AG09319 (cell line): Measurements from ENCODE around the gene PALLD.

Experiments used
- DNase-seq: peaks from one replicate; pipeline ENCODE4 v3.0.0-alpha.2; 2010; ENCODE audit warnings: low read depth; ENCODE audit errors: extremely low read depth
- TF ChIP-seq, protein P1 (sequence below): IDR thresholded peaks from 2 replicates; pipeline ENCODE4 v1.5.1; 2011; ENCODE audit warnings: low read depth, mild to moderate bottlenecking, inconsistent platforms, low read length, moderate library complexity

PALLD gene

DNA sequence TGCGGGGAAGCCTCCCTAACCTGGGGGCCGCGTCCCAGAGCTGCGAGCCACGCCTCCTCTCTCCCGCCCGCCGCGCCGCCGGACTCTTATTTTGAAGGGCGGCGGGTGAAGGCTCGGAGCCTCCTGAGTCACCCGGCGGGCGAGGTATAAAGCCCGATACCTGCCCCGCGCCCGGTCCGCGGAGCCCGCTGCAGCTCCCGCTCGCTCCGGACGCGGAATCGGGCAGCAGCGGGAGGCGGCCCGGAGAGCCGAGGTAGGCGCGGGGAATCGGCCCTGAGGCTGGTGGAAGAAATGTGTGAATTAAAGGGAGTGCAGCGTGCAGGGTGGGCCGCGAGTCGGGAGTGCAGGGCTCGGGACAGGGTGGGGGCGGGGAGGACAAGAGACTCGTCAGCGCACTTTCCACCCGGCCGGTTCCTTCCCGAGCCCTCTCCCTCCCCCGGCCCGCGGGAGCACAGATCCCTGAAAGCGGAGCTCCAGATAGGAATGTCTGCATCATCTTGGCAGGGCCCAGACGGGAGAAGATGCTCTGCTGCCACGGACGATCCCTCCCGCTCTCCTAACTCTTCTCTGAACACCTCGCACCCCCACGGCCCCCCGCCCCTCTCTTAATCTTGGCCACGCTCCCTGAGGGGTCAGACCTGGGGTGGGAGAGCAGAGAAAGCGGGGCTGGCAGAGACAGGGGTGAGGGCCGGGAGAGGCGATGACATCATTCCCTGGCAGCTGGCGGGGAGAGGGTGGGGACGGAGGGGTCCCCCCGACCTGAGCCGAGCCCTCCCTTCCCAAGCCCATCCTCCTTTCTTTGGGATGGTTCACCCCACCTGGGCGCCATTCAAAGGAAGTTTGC lies 335.3 kb downstream of the PALLD start:
- no peak for DNase-seq
- TF ChIP-seq, protein P1, sequence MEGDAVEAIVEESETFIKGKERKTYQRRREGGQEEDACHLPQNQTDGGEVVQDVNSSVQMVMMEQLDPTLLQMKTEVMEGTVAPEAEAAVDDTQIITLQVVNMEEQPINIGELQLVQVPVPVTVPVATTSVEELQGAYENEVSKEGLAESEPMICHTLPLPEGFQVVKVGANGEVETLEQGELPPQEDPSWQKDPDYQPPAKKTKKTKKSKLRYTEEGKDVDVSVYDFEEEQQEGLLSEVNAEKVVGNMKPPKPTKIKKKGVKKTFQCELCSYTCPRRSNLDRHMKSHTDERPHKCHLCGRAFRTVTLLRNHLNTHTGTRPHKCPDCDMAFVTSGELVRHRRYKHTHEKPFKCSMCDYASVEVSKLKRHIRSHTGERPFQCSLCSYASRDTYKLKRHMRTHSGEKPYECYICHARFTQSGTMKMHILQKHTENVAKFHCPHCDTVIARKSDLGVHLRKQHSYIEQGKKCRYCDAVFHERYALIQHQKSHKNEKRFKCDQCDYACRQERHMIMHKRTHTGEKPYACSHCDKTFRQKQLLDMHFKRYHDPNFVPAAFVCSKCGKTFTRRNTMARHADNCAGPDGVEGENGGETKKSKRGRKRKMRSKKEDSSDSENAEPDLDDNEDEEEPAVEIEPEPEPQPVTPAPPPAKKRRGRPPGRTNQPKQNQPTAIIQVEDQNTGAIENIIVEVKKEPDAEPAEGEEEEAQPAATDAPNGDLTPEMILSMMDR, result no peak

DNA sequence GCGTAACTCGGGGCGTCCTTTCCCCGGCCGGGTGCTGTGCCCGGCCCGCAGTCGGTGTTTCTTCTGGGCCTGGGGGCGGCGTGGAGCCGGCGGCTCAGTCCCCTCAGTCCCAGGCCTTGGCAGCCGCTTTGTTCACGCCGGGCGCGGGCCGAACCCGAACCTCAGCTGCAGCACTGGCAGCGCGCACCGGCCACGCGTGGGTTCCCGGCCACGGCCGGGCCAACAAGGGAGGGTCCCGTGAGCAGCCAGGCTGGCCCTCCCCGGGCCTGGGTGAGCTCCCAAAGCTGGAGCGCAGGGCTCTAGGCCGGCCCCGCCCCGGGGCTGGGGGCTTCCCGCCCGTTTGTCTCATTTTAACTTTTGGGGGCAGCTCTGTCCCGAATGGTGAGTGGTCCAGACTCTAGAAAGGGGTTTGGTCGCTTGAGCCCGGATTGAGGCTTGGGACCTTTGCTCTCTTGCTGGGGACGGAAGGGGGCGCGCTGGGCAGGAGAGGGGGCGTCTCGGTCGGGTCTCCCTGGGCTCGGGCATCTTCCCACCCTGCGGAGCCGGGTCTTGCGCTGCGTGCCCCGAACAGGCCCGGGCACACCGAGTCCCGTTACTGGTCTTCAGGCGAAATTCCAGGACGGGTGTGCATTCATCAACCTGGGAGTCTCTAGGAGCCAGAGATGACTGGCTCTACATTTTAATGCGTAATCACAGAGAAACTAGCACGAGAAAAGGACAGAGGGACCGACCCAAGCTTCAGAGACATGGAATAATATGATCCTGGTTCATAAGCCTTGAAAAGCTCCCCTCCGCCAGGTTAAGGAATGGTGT lies 336.1 kb downstream of the PALLD start:
- DNase-seq, result no peak
- TF ChIP-seq, protein P1, result peak; percentile 56

DNA sequence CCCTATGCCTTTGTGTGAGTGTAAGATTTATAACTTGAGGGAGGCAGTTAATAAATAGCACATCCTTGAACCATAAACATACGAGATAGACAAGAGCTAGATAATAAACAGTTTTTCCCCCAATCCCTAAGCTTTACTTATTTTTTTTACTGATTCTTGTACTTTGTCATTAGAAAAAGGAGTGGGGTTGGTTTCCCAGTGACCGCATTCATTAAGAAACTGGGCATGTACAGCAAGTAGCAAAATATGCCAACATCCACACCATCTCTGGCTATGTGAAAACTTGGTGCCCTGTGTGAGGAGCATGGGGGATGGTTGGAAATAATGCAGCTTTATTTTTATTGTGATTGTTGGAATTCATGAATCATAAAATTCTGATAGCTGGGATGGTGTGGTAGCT lies 337.0 kb downstream of the PALLD start:
- TF ChIP-seq, protein P1, result no peak
- no peak for DNase-seq

DNA sequence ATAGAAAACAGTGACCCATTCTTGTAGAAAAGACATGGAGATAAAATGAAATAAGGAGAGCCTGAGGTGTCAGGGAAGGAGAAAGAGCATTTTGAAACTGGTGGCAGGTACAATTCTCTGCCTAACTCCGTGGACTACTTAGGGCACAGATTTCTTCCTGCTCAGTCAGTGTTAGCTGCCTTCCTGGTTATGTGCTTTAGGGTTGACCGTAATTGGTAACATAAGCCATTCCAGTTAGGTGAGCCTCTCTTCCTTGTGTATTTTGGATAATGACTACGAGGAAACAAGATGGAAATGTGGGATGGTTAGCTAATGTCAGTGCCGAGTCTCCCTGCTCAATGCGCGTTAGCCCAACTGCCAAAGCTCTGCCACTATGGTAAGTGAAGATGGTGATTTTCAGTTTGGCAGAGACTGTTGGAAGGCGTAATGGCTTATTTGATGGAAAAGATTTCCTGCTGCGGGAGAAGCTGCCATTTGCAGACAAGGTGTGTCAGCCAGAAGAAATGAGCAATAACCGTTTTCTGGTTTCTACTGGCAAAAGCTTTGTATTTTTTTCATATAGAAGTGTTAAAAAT lies 339.1 kb downstream of the PALLD start:
- TF ChIP-seq, protein P1, result no peak
- DNase-seq, result no peak

DNA sequence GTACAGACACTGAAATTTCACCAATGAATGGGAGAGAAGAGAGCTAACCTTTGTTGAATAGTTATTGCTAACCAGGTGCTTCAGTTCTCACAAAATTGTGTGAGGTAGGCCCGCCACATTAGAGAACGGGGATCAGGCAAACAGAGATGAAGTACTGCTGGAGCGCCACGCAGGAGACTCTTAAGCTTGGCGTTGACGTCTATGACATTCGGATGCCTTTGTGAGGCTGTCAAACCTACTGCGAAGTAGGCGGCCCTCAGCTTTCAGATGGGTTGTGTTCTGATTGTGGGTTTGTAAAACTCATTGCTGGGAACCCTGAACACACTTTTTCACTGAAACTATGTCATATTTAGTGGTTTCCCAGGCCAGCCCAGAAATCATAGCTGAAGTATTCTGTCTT lies 339.6 kb downstream of the PALLD start:
- no peak for DNase-seq
- TF ChIP-seq, protein P1, result no peak

DNA sequence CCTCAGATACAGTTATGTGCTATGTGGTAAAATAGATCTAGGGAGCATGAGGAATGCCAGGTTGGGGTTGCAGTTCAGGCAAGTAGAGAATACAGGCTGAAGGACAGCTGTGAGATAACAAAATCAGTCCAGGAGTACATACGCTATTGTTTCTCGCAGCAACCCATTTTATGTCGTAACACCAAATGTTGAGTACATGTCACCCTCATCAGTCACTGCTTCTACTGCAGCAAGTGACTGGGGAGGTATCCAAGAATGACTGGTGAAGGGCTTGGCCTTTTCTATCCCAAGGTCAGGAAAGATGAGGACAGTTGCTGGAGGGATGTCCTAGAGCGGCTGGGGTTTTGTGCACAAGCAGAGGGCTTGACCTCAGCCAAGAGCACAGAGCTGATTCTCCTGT lies 341.1 kb downstream of the PALLD start:
- no peak for DNase-seq
- TF ChIP-seq, protein P1, result no peak
